Measurements from ENCODE around the gene B3GALNT2.

B3GALNT2 gene

DNA sequence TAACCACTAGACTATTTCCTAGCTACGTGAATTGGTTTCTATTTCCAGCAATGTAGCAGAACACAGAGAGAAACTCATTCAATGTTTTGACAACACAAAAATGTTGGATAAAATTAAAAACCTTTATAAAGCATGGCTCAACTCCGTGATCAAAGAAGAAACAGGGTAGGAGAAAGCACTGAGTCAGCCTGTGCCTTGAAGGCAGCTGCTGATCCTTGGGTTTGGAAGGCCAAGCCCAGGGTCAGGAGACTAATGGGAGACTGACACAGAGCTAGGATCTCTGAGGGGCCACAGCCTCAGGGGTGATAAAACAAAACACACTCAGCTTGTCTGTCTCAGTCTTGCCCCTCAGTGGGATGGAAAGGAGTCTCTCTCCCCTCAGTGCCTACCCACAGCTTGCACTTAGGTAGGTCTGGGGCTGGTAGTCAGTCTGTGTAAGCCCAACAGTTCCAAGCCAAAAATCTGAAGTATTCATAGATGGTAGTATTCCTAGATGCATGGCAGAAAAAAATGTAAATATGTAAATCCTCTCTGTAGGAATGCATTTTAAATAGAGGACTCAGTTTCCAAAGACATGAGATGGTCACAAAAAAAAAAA, 53.3 kb downstream of the B3GALNT2 start:
- no peak for DNase-seq (ENCODE audit: low read depth)

- no peak for DNase-seq (ENCODE audit: low read depth)
Observed at GRCh38 chr1:235450433-235450832, 53.8 kb downstream of the B3GALNT2 start.

GRCh38 chr1:235448616-235449015, 55.6 kb downstream of the B3GALNT2 start:
- no peak for DNase-seq (ENCODE audit: low read depth)

DNA sequence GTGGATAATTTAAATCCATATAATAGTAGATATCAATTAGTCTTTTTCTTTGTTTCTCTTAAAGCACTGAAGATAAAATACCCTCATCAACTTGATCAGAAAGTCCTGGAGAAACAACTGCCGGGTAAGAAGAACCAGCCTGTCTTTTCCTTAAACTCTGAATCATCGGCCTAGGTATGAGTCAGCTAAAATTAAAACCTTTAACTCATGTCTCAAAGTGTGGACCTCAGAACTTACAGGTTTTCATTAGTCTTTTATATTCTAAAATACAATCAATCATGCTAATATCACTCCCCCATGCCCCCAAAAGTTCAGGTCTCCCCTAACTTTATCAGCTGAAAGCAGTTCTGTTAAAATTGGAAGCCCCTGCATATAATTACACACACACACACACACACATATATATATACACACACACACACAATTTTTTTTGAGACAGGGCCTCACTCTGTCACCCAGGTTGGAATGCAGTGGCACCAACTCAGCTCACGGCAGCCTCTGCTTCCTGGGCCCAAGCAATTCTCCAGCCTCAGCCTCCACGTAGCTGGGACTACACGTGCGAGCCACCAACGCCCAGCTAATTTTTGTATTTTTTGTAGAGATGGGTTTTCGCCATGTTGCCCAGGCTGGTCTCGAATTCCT, 61.3 kb downstream of the B3GALNT2 start:
- peak; percentile 45 for DNase-seq (ENCODE audit: low read depth)

DNA sequence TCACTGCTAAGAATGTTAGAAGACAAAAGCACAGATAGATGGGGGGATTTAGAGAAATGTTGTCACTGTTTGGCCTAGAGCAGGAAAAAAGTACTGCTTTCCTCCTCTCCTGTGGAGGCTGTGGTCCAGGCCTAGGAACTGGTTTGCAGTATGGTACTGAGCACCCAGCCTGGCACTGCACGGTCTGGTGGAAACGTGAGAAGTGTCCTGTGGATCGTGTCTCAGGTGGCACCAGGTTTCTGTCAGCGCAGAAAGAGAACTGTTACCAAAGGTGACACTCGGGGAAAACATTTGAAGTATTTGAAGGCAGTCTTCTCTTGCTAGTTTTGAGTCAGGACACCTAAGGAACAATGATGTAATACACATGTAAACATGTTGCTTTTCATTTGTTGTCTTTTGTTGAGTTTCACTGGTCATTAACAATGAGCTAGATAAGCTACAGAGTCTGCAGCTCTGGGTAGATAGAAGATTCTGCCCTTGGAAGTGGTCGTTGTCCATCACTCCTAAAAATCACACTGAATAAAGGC, 63.0 kb downstream of the B3GALNT2 start:
- DNase-seq (ENCODE audit: low read depth), result no peak

- no peak for DNase-seq (ENCODE audit: low read depth)
Observed at GRCh38 chr1:235434001-235434400, 70.3 kb downstream of the B3GALNT2 start.

DNA sequence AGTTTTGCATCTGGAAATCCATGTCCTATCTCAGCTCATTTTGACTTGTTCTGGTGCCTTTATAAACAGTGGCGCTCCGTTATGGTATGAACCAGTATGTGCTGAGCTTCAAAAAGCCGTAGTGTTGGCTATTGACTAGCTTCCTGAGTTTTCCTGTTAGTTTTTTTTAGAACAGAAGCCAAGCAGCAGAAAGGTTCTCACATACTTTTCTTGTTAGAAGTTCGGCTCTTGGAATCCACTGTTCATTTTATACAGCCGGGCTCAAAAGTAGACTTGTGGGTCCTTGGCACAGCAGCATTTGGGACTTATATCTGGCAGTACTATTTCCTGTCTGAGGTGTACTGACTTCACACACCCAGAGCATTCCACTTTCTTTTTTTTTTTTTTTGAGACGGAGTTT, 73.3 kb downstream of the B3GALNT2 start:
- DNase-seq (ENCODE audit: low read depth), result no peak

DNA sequence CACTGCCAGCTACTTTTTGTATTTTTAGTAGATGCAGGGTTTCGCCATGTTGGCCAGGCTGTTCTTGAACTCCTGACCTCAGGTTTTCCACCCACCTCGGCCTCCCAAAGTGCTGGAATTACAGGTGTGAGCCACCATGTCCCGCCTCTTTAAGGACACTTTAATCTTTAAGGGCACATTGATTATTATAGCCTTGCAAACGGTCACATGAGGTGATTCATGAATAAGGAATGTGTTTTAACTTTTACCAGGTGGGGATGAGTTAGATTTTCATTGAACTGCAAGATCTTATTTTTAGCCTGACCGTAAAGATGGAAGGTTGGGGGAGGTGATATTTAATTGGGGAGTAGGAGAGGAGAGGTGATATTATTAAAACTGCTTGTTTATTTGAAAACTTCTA, 75.1 kb downstream of the B3GALNT2 start:
- DNase-seq (ENCODE audit: low read depth), result no peak

GRCh38 chr1:235427447-235427846, 76.8 kb downstream of the B3GALNT2 start:
- DNase-seq (ENCODE audit: low read depth), result no peak

DNA sequence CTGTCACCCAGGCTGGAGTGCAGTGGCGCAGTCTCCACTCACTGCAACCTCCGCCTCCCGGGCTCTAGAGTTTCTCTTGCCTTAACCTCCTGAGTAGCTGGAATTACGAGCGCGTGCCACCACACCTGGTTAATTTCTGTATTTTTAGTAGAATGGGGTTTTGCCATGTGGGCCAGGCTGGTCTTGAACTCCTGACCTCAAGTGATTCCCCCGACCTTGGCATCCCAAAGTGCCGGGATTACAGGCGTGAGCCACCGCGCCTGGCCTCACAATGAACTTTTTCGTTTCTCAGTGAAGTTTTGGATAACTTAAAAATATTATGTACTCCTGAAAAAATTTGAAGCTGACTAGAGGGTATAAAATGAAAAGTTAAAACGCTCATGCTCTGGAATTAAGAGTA, 77.6 kb downstream of the B3GALNT2 start:
- no peak for DNase-seq (ENCODE audit: low read depth)

- DNase-seq (ENCODE audit: low read depth), result no peak
Observed at GRCh38 chr1:235426143-235426542, 78.1 kb downstream of the B3GALNT2 start.

DNA sequence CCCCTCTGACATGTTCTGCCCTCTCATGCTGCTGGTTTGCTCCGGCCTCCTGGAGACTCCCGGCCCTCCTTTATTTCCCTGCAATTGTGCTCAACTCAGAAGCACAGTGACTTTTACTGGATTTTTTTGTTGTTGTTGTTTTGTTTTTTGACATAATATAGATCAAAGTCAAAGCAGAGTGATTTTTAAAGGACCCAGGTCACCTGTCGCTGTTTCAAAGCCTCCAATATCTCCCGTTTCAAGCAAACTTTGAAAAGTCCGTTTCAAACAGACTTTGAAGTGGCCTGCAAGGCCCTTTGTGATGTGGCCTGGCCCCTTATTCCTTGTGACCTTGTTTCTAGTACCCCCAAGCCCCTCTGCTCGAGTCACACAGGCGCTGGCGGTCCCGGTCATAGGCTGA, 78.9 kb downstream of the B3GALNT2 start:
- no peak for DNase-seq (ENCODE audit: low read depth)

DNA sequence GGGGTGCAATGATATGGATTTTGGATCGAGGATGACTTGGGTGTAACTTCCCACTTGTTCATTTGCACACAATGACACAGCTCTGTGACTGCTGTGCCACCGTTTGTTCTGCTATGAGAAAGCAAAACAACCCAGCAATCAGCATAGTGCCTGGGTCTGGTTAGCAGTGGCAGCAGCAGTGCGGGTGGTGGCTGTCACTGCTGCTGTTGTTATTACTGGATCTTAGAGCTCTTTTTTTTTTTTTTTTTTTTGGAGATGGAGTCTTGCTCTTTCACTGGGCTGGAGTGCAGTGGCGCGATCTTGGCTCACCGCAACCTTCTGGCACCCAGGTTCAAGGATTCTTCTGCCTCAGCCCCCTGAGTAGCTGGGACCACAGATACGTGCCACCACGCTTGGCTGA, 80.2 kb downstream of the B3GALNT2 start:
- no peak for DNase-seq (ENCODE audit: low read depth)

GRCh38 chr1:235423214-235423652, 81.0 kb downstream of the B3GALNT2 start:
- DNase-seq (ENCODE audit: low read depth), result no peak

DNA sequence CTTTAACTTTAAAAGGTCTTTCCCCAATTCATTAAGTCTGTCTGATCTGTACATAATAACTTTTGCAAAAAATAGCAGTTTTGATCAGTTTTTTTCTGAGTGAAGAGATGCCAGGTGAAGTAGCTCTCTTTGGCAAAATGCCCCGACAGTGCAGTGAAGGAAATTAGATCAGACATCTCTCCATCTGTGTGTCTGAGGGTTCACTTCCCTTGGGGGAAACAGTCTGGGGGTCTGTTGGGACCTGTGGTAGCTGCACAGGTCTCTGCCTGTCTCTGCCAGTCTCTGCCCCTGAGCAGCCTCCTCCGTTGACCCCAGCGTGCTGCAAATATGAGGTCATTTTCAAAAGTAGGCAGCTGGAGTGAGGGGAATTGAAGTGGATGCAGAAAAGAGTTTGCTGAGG, 82.5 kb downstream of the B3GALNT2 start:
- DNase-seq (ENCODE audit: low read depth), result no peak

DNA sequence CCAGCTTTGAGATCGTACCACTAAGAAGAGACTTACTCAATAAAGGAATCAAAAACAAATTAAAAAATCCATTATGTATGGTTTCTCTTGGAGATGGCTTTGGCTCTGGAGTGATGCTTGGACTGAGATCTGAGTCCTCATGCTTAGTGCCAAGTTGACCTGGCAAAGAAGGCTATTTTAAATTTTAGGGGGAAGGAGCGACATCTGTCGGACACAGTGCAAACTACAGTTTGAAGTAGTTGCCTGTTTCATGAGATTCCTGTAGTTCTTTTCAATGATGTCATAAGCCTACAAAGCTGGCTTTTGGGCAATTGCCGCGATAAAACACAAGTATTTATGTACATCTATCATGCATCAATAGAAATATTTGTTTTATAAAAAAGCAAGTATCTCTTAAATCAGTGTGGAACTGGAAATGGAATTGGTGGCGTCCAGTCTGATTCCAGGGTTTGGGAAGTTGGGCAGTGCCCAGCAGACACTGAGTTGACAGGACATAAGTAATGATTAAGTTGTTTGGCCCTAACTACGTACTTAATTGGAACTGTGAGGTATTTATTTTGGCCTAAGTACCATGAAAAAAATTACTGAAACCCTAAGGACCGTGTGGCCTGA, 87.1 kb downstream of the B3GALNT2 start:
- DNase-seq (ENCODE audit: low read depth), result peak; percentile 70

DNA sequence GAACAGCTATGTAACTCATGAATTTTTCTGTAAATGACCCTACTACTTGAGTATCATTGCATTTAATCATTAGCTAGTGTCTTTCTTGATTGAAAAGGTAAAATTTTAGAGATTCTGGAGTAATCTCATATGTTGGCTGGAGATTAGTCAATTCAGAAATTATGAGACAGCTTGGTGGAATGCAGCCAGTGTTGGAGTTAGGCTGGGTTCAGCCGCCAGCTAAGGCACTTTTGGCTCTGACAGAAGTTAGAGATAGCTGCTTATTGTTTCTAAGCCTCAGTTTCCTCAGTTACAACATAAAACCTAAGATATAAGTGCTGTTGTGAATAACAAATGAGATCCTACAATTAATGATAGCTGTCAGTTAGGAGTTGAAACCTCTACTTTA, 87.6 kb downstream of the B3GALNT2 start:
- DNase-seq (ENCODE audit: low read depth), result no peak

DNA sequence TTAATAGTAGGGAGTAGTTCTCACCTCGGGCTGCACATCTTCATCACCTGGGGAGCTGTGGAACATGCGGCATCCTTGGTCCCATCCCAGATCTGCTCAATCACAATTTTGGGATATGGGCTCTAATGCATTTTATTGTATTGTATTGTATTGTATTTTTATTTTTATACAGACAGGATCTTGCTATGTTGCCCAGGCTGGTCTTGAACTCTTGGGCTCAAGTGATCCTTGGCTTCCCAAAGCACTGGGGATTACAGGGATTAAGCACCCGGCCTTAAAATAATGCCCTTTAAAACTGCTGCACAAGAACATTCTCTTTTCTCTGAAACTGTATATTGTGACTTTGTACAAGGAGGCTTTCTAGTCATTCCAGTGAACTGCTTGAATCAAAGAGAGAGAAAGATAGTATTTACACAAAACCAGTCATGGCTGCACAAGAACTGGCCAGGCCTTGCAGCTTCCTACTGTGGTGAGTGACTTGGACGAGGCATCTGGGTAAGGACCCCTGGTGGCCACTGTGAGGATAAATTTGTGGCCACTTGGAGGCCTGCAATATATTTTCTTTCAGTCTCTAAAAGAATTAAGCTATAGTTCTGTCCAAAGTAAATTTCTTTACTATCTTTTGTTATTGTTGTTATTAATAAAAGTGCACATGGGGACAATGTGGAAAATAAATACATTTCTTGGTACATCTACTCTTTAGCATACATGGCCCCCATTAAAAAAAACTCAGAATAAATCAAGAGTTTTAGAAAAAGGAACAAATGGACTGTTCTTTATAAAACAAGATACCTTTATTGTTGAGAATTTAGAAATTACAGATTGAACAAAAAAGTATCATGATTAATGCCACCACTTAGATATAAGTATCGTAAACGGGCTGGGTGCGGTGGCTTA, 89.0 kb downstream of the B3GALNT2 start:
- DNase-seq (ENCODE audit: low read depth), result peak; percentile 77

- no peak for DNase-seq (ENCODE audit: low read depth)
Observed at GRCh38 chr1:235411489-235412486, 92.5 kb downstream of the B3GALNT2 start.

GRCh38 chr1:235410467-235410866, 93.8 kb downstream of the B3GALNT2 start:
- no peak for DNase-seq (ENCODE audit: low read depth)
